GM12801 (cell line): Measurements from ENCODE around the gene IL36RN.

Source experiments
- CTCF ChIP-seq: IDR thresholded peaks from one replicate; pipeline ENCODE4 v1.5.1; 2011; ENCODE audit warnings: control low read depth; ENCODE audit not compliant: insufficient read length; ENCODE audit errors: extremely low read depth

The IL36RN gene

GRCh38 chr2:113050921-113051895 is 7.8 kb upstream of the IL36RN start:
- no peak for TF ChIP-seq CTCF

GRCh38 chr2:113052396-113052917 is 6.5 kb upstream of the IL36RN start, which contains the start of gene IL36B:
Gene IL36B (minus strand): TSS chr2:113052867.
- no peak for TF ChIP-seq CTCF

GRCh38 chr2:113053666-113054065 is 5.3 kb upstream of the IL36RN start:
- TF ChIP-seq CTCF: no peak

DNA sequence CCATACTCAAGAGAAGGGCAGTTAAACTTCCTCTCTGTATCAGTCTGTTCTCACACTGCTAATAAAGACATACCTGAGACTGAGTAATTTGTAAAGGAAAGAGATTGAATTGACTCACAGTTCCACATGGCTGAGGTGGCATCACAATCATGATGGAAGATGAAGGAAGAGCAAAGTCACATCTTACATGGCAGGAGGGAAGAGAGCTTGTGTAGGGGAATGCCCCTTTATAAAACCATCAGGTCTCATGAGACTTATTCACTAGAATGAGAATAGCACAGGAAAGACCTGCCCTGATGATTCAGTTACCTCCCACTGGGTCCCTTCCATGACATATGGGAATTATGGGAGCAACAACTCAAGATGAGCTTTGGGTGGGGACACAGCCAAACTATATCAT is 4.9 kb upstream of the IL36RN start:
- TF ChIP-seq CTCF: no peak

DNA sequence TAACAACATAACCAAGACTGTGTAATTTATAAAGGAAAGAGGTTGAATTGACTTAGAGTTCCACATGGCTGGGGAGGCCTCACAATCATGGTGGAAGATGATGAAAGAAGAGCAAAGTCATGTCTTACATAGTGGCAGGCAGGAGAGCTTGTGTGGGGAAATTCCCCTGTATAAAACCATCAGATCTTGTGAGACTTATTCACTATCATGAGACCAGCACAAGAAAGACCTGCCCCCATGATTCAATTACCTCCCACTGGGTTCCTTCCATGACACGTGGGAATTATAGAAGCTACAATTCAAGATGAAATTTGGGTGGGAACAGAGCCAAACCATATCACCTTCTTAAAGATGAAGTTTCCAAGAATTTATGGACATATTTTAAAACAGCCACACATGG is 2.5 kb upstream of the IL36RN start:
- TF ChIP-seq CTCF: no peak

- no peak for TF ChIP-seq CTCF
Measured at GRCh38 chr2:113057117-113057516, 1.9 kb upstream of the IL36RN start.

- no peak for TF ChIP-seq CTCF
Measured at GRCh38 chr2:113058411-113058994, 495 bp upstream of the IL36RN start.
